G401 (cell line): ENCODE results near the gene SERGEF. TPM values are rescaled to one million over a fixed set of nuclear protein-coding genes. Genes with fewer than 3 reads are reported as not detected.

Source experiments
- total RNA-seq: library from RNA; depleted of rRNA; stranded (reverse); fragments of >200 nt; shearing (Covaris generic); gene quantifications from 2 replicates; pipeline ENCODE4 v1.2.3, GENCODE V29; 2014; rRNA removed

Gene SERGEF
- total RNA-seq, 1 experiment from 2014 or later, result 28.2 TPM

Other genes starting within 250 kb of the SERGEF start
- 0.25 TPM in 1 of 2 replicates, not detected in the other for gene TPH1, start 33.2 kb upstream of the SERGEF start, total RNA-seq
- gene SAAL1, start 93.0 kb upstream of the SERGEF start, total RNA-seq, result 37.7 and 37.9 TPM in 2 replicates
- not detected in 2 replicates for gene MRGPRX3, start 119.5 kb upstream of the SERGEF start, total RNA-seq
- gene MRGPRX4, start 159.8 kb upstream of the SERGEF start, total RNA-seq, result not detected in 2 replicates
- gene SAA4, start 223.8 kb upstream of the SERGEF start, total RNA-seq, result not detected in 2 replicates
- gene SAA2, start 235.6 kb upstream of the SERGEF start, total RNA-seq, result not detected in 2 replicates